C4-2B (cell line): Measurements from ENCODE around the gene ADIPOR2.

Experiments used
- ZFX ChIP-seq: fragments of 450-650 bp; IDR thresholded peaks from 2 replicates; pipeline ENCODE4 v1.6.1; 2017
- TF ChIP-seq, protein P1 (sequence below): fragments of 450-650 bp; conservative IDR thresholded peaks from 2 replicates; pipeline ENCODE4 v1.5.1; 2017; ENCODE audit warnings: mild to moderate bottlenecking

DNA sequence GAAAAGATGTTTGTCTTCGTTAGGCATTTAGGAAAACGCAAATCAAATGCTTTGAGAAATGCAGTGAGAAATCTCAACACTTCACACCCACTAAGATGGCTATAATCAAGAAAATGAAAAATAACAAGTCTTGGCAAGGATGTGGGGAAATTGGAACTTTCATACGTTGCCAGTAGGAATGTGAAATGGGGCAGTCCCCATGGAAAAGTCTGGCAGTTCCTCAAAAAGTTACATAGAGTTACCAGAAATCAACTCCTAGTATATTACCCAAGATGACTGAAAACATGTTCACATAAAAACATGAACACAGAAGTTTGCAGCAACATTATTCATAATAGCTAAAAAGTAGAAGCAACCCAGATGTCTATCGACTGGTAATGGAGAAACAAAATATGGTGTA is 88.0 kb downstream of the ADIPOR2 start:
- TF ChIP-seq, protein P1, sequence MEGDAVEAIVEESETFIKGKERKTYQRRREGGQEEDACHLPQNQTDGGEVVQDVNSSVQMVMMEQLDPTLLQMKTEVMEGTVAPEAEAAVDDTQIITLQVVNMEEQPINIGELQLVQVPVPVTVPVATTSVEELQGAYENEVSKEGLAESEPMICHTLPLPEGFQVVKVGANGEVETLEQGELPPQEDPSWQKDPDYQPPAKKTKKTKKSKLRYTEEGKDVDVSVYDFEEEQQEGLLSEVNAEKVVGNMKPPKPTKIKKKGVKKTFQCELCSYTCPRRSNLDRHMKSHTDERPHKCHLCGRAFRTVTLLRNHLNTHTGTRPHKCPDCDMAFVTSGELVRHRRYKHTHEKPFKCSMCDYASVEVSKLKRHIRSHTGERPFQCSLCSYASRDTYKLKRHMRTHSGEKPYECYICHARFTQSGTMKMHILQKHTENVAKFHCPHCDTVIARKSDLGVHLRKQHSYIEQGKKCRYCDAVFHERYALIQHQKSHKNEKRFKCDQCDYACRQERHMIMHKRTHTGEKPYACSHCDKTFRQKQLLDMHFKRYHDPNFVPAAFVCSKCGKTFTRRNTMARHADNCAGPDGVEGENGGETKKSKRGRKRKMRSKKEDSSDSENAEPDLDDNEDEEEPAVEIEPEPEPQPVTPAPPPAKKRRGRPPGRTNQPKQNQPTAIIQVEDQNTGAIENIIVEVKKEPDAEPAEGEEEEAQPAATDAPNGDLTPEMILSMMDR, result no peak
- TF ChIP-seq ZFX, result no peak
